Stimulated activated naive B cell treated with anti-CD40 and anti-IgM and Interleukin-4, amounts not matched to agents 10 μg/mL and 1 μg/mL and 100 μg/mL, for 72 hours (primary cell): ENCODE data around the gene EGF.

Experiments
- ATAC-seq, 2 donors: fragments of 150-1000 bp; cut with Tn5 transposase; replicated peaks; 2 replicates each; pipeline ENCODE4 v1.10.0; 2021; ENCODE audit warnings: moderate library complexity in 1 of 2
- DNase-seq: peaks from one replicate; pipeline ENCODE4 v3.0.0; 2021
- H3K27ac Mint-ChIP-seq: one replicate; pipeline ENCODE4 v1.8.0; 2022; ENCODE audit warnings: mild to moderate bottlenecking, mixed read lengths
- H3K27me3 Mint-ChIP-seq, 2 donors: one replicate each; pipeline ENCODE4 v1.8.0; 2022; ENCODE audit warnings: mixed read lengths in 2 of 2
- H3K36me3 Mint-ChIP-seq, 2 donors: one replicate each; pipeline ENCODE4 v1.8.0; 2022; ENCODE audit warnings: mixed read lengths in 2 of 2, mild to moderate bottlenecking in 1 of 2
- H3K4me1 Mint-ChIP-seq, 2 donors: one replicate each; pipeline ENCODE4 v1.8.0; 2022; ENCODE audit warnings: mixed read lengths in 2 of 2, mild to moderate bottlenecking in 1 of 2
- H3K4me3 Mint-ChIP-seq, 2 donors: one replicate each; pipeline ENCODE4 v1.8.0; 2022; ENCODE audit warnings: mild to moderate bottlenecking in 2 of 2, mixed read lengths in 2 of 2, moderate library complexity in 1 of 2
- H3K9me3 Mint-ChIP-seq, 2 donors: one replicate each; pipeline ENCODE4 v1.8.0; 2022; ENCODE audit warnings: mixed read lengths in 2 of 2, mild to moderate bottlenecking in 1 of 2

EGF gene

GRCh38 chr4:109886303-109886702 is 26.4 kb upstream of the EGF start:
- Mint-ChIP-seq H3K9me3 (no peaks in the 10 kb centered on the region), H3K36me3 (no peaks in the 10 kb centered on the region), H3K4me1 (no peaks in the 10 kb centered on the region), H3K27ac (no peak overlapping the region), H3K4me3 (no peak overlapping the region), H3K27me3 (no peaks in the 10 kb centered on the region)
- no peak for DNase-seq
- no peak for ATAC-seq

DNA sequence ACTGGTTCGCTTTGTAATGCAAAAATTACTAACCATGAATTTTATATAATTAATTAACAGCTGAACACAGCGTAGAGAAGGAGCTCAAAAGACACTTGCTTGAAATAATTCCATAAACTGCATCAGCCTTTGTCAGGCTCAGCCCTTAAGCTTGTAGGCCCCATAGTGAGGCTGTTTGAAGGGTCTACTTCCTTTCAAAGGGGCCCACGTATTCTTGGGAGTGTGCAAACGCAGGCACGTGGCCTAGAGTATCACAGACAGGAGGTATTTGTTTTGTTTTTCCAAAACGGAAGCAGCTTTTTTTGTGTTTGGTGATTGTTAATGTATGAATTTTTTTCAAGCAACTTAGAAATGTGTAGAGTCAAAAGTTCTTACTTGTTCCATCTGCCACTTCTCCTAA is 25.6 kb upstream of the EGF start:
- Mint-ChIP-seq H3K9me3 (peaks cover 0 to 2% of the 10 kb centered on the region in 2 donors), H3K4me1 (no peaks in the 10 kb centered on the region), H3K27me3 (no peaks in the 10 kb centered on the region), H3K27ac (no peak overlapping the region), H3K36me3 (no peaks in the 10 kb centered on the region), H3K4me3 (no peak overlapping the region)
- DNase-seq (no peak), ATAC-seq (no peak)

GRCh38 chr4:109890076-109890475 is 22.6 kb upstream of the EGF start:
- Mint-ChIP-seq H3K27ac (no peak overlapping the region), H3K4me3 (no peak overlapping the region), H3K9me3 (peaks cover 0 to 4% of the 10 kb centered on the region in 2 donors), H3K4me1 (no peaks in the 10 kb centered on the region), H3K27me3 (no peaks in the 10 kb centered on the region), H3K36me3 (no peaks in the 10 kb centered on the region)
- ATAC-seq (no peak), DNase-seq (no peak)

DNA sequence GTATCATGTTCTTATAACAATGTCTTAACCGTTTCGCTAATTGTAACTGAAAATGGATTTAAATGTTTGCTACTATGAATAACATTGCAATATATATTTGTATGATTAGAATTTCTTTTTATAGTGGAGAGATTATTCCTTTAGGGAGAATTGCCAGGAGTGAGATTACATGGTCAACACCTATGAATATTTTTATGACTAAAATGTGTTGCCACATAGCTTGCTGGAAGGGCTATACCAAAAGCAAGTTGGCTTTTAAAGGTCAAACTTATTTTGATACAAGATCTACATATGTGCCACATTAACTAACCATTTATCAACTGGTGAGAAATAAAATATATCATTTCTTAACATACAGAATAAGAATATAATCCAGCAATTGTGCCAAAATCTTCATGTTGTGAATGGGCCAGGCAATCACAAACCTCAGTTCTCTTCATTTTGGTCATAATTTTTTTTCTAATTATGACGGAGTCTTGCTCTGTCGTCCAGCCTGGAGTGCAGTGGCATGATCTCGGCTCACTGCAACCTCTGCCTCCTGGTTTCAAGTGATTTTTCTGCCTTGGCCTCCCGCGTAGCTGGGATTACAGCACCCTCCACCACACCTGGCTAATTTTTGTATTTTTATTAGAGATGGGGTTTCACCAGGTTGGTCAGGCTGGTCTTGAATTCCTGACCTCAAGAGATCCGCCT is 10.0 kb upstream of the EGF start:
- peaks cover 9 to 12% of the 10 kb centered on the region in 2 donors for H3K9me3 Mint-ChIP-seq
- DNase-seq, result no peak
- peaks cover 0 to 1% of the 10 kb centered on the region in 2 donors for H3K36me3 Mint-ChIP-seq
- no peak for ATAC-seq
- H3K27ac Mint-ChIP-seq, result no peak overlapping the region
- H3K4me3 Mint-ChIP-seq, result no peak overlapping the region
- H3K27me3 Mint-ChIP-seq, result peaks cover 17 to 23% of the 10 kb centered on the region in 2 donors
- no peaks in the 10 kb centered on the region for H3K4me1 Mint-ChIP-seq

DNA sequence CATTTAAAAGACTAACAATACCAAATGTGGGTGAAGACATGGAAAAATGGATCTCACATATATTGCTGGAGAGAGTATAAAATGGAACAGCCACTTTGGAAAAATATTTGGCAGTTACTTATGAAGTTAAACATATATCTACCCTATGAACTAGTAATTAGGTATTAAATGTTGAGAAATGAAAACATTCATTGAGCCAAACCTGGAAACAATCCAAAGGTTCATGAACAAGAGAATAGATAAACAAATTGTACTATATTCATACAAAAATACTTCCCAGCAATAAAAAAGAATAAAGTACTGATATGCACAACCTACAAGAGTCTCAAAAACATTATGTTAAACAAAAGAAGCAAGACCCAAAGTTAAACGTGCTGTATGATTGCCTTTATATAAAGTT is 4.0 kb upstream of the EGF start:
- Mint-ChIP-seq H3K27ac (no peak overlapping the region), H3K9me3 (peaks cover 5 to 8% of the 10 kb centered on the region in 2 donors), H3K27me3 (peaks cover 9 to 28% of the 10 kb centered on the region in 2 donors), H3K36me3 (no peaks in the 10 kb centered on the region), H3K4me1 (peaks cover 2 to 6% of the 10 kb centered on the region in 2 donors), H3K4me3 (no peak overlapping the region)
- ATAC-seq, result no peak
- DNase-seq, result no peak

GRCh38 chr4:109910256-109910655 is 2.4 kb upstream of the EGF start:
- DNase-seq, result no peak
- Mint-ChIP-seq H3K4me1 (peaks cover 2 to 6% of the 10 kb centered on the region in 2 donors), H3K27me3 (peaks cover 0 to 23% of the 10 kb centered on the region in 2 donors), H3K9me3 (peaks cover 5 to 8% of the 10 kb centered on the region in 2 donors), H3K36me3 (no peaks in the 10 kb centered on the region), H3K27ac (no peak overlapping the region), H3K4me3 (no peak overlapping the region)
- ATAC-seq, result no peak

DNA sequence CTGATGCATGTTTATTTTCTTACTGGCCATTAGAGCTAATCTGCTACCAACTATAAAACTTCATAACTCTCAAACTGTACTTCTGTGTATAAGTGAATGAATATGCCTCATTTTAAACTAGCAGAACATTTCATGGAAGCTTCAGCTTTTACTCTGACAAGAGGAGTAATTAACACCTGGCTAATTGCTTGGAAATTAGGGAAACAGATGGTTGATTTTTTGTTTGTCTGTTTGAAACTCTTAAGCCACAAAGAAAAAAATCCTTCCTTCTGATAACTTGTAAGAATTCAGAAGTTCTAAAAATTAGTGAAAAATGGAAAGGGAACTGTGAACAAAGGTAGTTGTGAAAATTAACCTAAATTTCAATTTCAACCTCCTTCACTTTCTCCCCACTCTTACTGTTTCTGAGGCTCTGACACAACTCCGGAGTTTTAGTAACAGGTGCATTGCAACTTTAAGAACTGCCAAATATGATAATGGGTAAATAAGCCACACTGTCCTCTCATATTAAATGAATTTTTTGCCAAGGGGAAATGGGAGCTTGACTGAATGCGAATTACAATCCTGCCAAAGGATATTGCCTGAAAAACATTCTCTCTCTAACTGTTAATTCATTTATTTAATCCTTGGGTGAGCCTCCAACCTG is 1.0 kb downstream of the EGF start:
- Mint-ChIP-seq H3K27me3 (peaks cover 0 to 7% of the 10 kb centered on the region in 2 donors), H3K27ac (no peak overlapping the region), H3K4me1 (peaks cover 2 to 6% of the 10 kb centered on the region in 2 donors), H3K36me3 (no peaks in the 10 kb centered on the region), H3K9me3 (no peaks in the 10 kb centered on the region), H3K4me3 (no peak overlapping the region)
- ATAC-seq, result no peak
- no peak for DNase-seq

- H3K27me3 Mint-ChIP-seq, result peaks cover 0 to 7% of the 10 kb centered on the region in 2 donors
- H3K4me3 Mint-ChIP-seq, result no peak overlapping the region
- H3K9me3 Mint-ChIP-seq, result no peaks in the 10 kb centered on the region
- ATAC-seq (no peak), DNase-seq (no peak)
- peaks cover 2 to 6% of the 10 kb centered on the region in 2 donors for H3K4me1 Mint-ChIP-seq
- H3K27ac Mint-ChIP-seq, result no peak overlapping the region
- no peaks in the 10 kb centered on the region for H3K36me3 Mint-ChIP-seq
Measured at GRCh38 chr4:109914322-109914721, 1.6 kb downstream of the EGF start.

GRCh38 chr4:109915385-109916026 is 2.8 kb downstream of the EGF start:
- no peak for ATAC-seq
- no peaks in the 10 kb centered on the region for H3K9me3 Mint-ChIP-seq
- peaks cover 2 to 6% of the 10 kb centered on the region in 2 donors for H3K4me1 Mint-ChIP-seq
- H3K36me3 Mint-ChIP-seq, result no peaks in the 10 kb centered on the region
- H3K4me3 Mint-ChIP-seq, result no peak overlapping the region
- no peak overlapping the region for H3K27ac Mint-ChIP-seq
- DNase-seq, result no peak
- peaks cover 0 to 7% of the 10 kb centered on the region in 2 donors for H3K27me3 Mint-ChIP-seq

DNA sequence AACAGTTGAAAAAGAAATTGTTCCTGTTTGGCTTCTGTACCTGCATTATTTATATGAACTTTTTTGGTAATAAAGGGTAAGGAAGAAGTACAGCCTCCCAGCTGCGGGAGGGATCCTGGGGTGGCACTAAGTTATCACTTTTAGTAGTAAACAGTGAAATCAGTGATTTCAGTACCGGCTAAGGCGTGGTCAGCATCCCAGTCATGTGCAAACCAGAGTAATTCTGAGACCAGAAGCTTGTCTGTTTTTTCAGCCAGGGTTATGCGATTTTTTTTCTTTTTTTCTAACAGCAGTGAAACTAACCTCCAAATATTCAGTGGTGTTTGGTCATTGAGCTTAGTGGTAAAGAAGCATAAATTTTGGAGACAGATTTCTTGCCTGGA is 3.3 kb downstream of the EGF start:
- H3K27me3 Mint-ChIP-seq, result peaks cover 0 to 7% of the 10 kb centered on the region in 2 donors
- no peak for ATAC-seq
- H3K36me3 Mint-ChIP-seq, result no peaks in the 10 kb centered on the region

GRCh38 chr4:109921384-109921808 is 8.7 kb downstream of the EGF start:
- Mint-ChIP-seq H3K27ac (no peak overlapping the region), H3K27me3 (no peaks in the 10 kb centered on the region), H3K4me1 (no peaks in the 10 kb centered on the region), H3K36me3 (no peaks in the 10 kb centered on the region), H3K4me3 (no peak overlapping the region), H3K9me3 (no peaks in the 10 kb centered on the region)
- ATAC-seq, result no peak
- no peak for DNase-seq

More for the DNA sequence above, 3.3 kb downstream of the EGF start:
- no peak overlapping the region for H3K27ac Mint-ChIP-seq
- peaks cover 2 to 6% of the 10 kb centered on the region in 2 donors for H3K4me1 Mint-ChIP-seq
- DNase-seq, result no peak
- H3K4me3 Mint-ChIP-seq, result no peak overlapping the region
- H3K9me3 Mint-ChIP-seq, result no peaks in the 10 kb centered on the region

DNA sequence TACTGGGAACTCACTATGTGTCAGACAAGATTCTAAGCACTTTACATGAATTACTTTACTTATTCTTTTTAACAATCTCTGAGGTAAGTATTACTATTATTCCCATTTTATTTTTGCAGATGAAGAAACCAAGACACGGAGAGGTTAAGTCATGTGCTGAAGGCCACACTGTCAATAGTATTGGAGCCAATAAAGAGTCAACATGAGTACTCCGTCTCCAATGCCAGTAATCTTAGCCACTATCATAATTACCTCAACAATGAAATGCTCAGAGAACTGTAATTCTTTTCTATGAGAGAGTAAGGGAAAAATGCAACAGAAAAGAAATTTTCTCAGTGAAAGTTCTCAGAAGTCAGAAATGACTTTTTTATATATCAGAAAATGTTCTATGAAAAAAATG is 12.7 kb downstream of the EGF start:
- no peak overlapping the region for H3K4me3 Mint-ChIP-seq
- ATAC-seq, result no peak
- H3K36me3 Mint-ChIP-seq, result no peaks in the 10 kb centered on the region

GRCh38 chr4:109928327-109929045 is 15.8 kb downstream of the EGF start:
- DNase-seq, result no peak
- no peaks in the 10 kb centered on the region for H3K27me3 Mint-ChIP-seq
- H3K4me3 Mint-ChIP-seq, result no peak overlapping the region
- no peak for ATAC-seq
- H3K9me3 Mint-ChIP-seq, result no peaks in the 10 kb centered on the region
- H3K36me3 Mint-ChIP-seq, result no peaks in the 10 kb centered on the region
- no peaks in the 10 kb centered on the region for H3K4me1 Mint-ChIP-seq
- no peak overlapping the region for H3K27ac Mint-ChIP-seq

More for the DNA sequence above, 12.7 kb downstream of the EGF start:
- H3K9me3 Mint-ChIP-seq, result no peaks in the 10 kb centered on the region
- DNase-seq, result no peak
- H3K4me1 Mint-ChIP-seq, result no peaks in the 10 kb centered on the region
- no peak overlapping the region for H3K27ac Mint-ChIP-seq
- no peaks in the 10 kb centered on the region for H3K27me3 Mint-ChIP-seq

GRCh38 chr4:109930464-109930863 is 17.8 kb downstream of the EGF start:
- no peak for ATAC-seq
- Mint-ChIP-seq H3K4me1 (no peaks in the 10 kb centered on the region), H3K4me3 (no peak overlapping the region), H3K9me3 (peaks cover 0 to 6% of the 10 kb centered on the region in 2 donors), H3K27me3 (peaks cover 0 to 2% of the 10 kb centered on the region in 2 donors), H3K27ac (no peak overlapping the region), H3K36me3 (no peaks in the 10 kb centered on the region)
- no peak for DNase-seq
